ENCODE results near the gene GRIN3B.

The GRIN3B gene

DNA sequence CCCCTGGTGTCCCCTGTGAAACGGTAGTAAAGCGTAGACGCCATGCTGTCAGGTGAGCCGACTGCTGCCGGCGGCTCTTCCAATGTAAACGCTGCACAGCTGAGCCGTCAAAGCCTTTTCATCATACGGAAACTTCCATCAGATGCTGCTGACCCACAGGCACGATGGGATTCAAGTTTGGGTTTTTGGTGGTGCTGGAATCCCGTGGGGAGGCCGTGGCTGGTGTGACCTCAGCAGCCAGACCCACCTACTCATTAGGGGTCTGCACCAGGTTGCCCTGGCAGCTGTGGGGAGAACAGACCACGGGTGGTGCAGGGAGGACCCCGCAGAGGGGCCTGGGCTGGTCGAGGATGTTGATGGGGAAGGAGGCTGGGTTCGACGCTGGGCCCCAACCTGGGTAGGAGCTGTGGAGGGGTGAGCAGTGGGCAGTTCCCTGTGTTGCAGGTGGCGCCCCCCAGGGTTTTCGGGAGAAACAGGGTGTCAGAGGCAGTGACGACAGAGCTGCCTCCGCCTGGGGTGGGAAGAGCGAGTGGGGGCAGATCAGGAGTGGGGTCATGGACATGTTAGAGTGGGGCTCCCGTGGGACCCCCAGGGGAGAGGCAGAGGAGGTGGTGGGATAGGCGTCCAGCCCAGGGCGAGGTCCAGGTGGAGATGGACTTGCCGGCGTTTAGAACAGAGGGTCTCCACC lies 6.6 kb downstream of the GRIN3B start:
- Histone ChIP-seq H3K4me3 (ENCODE audit: low read depth, low read length) (no peak overlapping the region), H3K27me3 (ENCODE audit: control insufficient read depth, insufficient read depth, low read length) (no peaks in the 10 kb centered on the region), H3K9ac (ENCODE audit: low read depth, low read length) (no peak overlapping the region)

GRCh38 chr19:1007399-1008251 lies 7.4 kb downstream of the GRIN3B start:
- peaks cover 27% of the 10 kb centered on the region for H3K36me3 ChIP-seq (ENCODE audit: control insufficient read depth, insufficient read depth, low read length)
- no peaks in the 10 kb centered on the region for H3K4me1 ChIP-seq (ENCODE audit: control insufficient read depth, insufficient read depth, low read length)
- H3K9me3 ChIP-seq (ENCODE audit: control insufficient read depth, insufficient read depth, low read length) = no peaks in the 10 kb centered on the region
- no peaks in the 10 kb centered on the region for H3K27me3 ChIP-seq (ENCODE audit: control insufficient read depth, insufficient read depth, low read length)
- H3K9ac ChIP-seq (ENCODE audit: low read depth, low read length) = no peak overlapping the region
- no peak overlapping the region for H3K4me3 ChIP-seq (ENCODE audit: low read depth, low read length)

More for the DNA sequence above, 6.6 kb downstream of the GRIN3B start:
- Histone ChIP-seq H3K4me1 (ENCODE audit: control insufficient read depth, insufficient read depth, low read length) (no peaks in the 10 kb centered on the region), H3K36me3 (ENCODE audit: control insufficient read depth, insufficient read depth, low read length) (peaks cover 19% of the 10 kb centered on the region), H3K9me3 (ENCODE audit: control insufficient read depth, insufficient read depth, low read length) (no peaks in the 10 kb centered on the region)

GRCh38 chr19:1008268-1009040 lies 8.2 kb downstream of the GRIN3B start:
- Histone ChIP-seq H3K27me3 (ENCODE audit: control insufficient read depth, insufficient read depth, low read length) (no peaks in the 10 kb centered on the region), H3K4me1 (ENCODE audit: control insufficient read depth, insufficient read depth, low read length) (no peaks in the 10 kb centered on the region), H3K4me3 (ENCODE audit: low read depth, low read length) (no peak overlapping the region), H3K36me3 (ENCODE audit: control insufficient read depth, insufficient read depth, low read length) (peaks cover 32% of the 10 kb centered on the region), H3K9me3 (ENCODE audit: control insufficient read depth, insufficient read depth, low read length) (no peaks in the 10 kb centered on the region), H3K9ac (ENCODE audit: low read depth, low read length) (no peak overlapping the region)

GRCh38 chr19:1009041-1009980 lies 9.1 kb downstream of the GRIN3B start:
- H3K4me3 ChIP-seq (ENCODE audit: low read depth, low read length) = no peak overlapping the region
- H3K9me3 ChIP-seq (ENCODE audit: control insufficient read depth, insufficient read depth, low read length) = no peaks in the 10 kb centered on the region
- no peaks in the 10 kb centered on the region for H3K4me1 ChIP-seq (ENCODE audit: control insufficient read depth, insufficient read depth, low read length)
- H3K9ac ChIP-seq (ENCODE audit: low read depth, low read length) = no peak overlapping the region
- H3K36me3 ChIP-seq (ENCODE audit: control insufficient read depth, insufficient read depth, low read length) = peaks cover 41% of the 10 kb centered on the region
- no peaks in the 10 kb centered on the region for H3K27me3 ChIP-seq (ENCODE audit: control insufficient read depth, insufficient read depth, low read length)

GRCh38 chr19:1009981-1010538 lies 9.8 kb downstream of the GRIN3B start:
- no peak overlapping the region for H3K4me3 ChIP-seq (ENCODE audit: low read depth, low read length)
- no peaks in the 10 kb centered on the region for H3K27me3 ChIP-seq (ENCODE audit: control insufficient read depth, insufficient read depth, low read length)
- H3K4me1 ChIP-seq (ENCODE audit: control insufficient read depth, insufficient read depth, low read length) = no peaks in the 10 kb centered on the region
- no peaks in the 10 kb centered on the region for H3K9me3 ChIP-seq (ENCODE audit: control insufficient read depth, insufficient read depth, low read length)
- H3K9ac ChIP-seq (ENCODE audit: low read depth, low read length) = no peak overlapping the region
- peaks cover 42% of the 10 kb centered on the region for H3K36me3 ChIP-seq (ENCODE audit: control insufficient read depth, insufficient read depth, low read length)

GRCh38 chr19:1010586-1011510 lies 10.6 kb downstream of the GRIN3B start:
- no peak overlapping the region for H3K9ac ChIP-seq (ENCODE audit: low read depth, low read length)
- H3K27me3 ChIP-seq (ENCODE audit: control insufficient read depth, insufficient read depth, low read length) = no peaks in the 10 kb centered on the region
- H3K4me3 ChIP-seq (ENCODE audit: low read depth, low read length) = no peak overlapping the region
- no peaks in the 10 kb centered on the region for H3K4me1 ChIP-seq (ENCODE audit: control insufficient read depth, insufficient read depth, low read length)
- H3K9me3 ChIP-seq (ENCODE audit: control insufficient read depth, insufficient read depth, low read length) = no peaks in the 10 kb centered on the region
- peaks cover 43% of the 10 kb centered on the region for H3K36me3 ChIP-seq (ENCODE audit: control insufficient read depth, insufficient read depth, low read length)

GRCh38 chr19:1011831-1012333 lies 11.7 kb downstream of the GRIN3B start:
- H3K27me3 ChIP-seq (ENCODE audit: control insufficient read depth, insufficient read depth, low read length) = no peaks in the 10 kb centered on the region
- peaks cover 4% of the 10 kb centered on the region for H3K4me1 ChIP-seq (ENCODE audit: control insufficient read depth, insufficient read depth, low read length)
- no peak overlapping the region for H3K4me3 ChIP-seq (ENCODE audit: low read depth, low read length)
- no peak overlapping the region for H3K9ac ChIP-seq (ENCODE audit: low read depth, low read length)
- H3K9me3 ChIP-seq (ENCODE audit: control insufficient read depth, insufficient read depth, low read length) = no peaks in the 10 kb centered on the region
- H3K36me3 ChIP-seq (ENCODE audit: control insufficient read depth, insufficient read depth, low read length) = peaks cover 38% of the 10 kb centered on the region

DNA sequence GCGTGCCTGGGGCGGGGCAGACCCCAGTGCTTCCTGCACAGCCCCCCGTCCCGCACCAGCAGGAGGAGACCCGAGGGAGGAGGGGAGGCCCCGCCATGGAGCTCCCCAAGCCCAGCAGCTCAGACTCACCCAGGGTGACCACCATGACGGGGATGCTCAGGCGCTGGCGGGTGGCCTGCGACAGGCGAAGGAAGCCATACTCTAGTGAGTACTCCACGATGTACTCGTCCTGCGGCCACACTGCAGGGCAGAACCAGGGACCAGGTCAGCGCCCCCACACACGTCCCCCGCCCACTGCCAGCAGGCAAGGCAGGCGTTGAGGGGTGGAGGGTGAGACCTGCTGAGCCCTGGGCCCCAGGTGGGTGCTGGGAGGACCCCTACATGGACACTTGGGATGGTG lies 12.1 kb downstream of the GRIN3B start:
- H3K4me3 ChIP-seq (ENCODE audit: low read depth, low read length) = no peak overlapping the region
- H3K27me3 ChIP-seq (ENCODE audit: control insufficient read depth, insufficient read depth, low read length) = no peaks in the 10 kb centered on the region
- no peaks in the 10 kb centered on the region for H3K9me3 ChIP-seq (ENCODE audit: control insufficient read depth, insufficient read depth, low read length)
- peaks cover 5% of the 10 kb centered on the region for H3K4me1 ChIP-seq (ENCODE audit: control insufficient read depth, insufficient read depth, low read length)
- peaks cover 38% of the 10 kb centered on the region for H3K36me3 ChIP-seq (ENCODE audit: control insufficient read depth, insufficient read depth, low read length)
- no peak overlapping the region for H3K9ac ChIP-seq (ENCODE audit: low read depth, low read length)

GRCh38 chr19:1013218-1013617 lies 13.0 kb downstream of the GRIN3B start:
- no peak overlapping the region for H3K9ac ChIP-seq (ENCODE audit: low read depth, low read length)
- H3K4me1 ChIP-seq (ENCODE audit: control insufficient read depth, insufficient read depth, low read length) = peaks cover 5% of the 10 kb centered on the region
- H3K36me3 ChIP-seq (ENCODE audit: control insufficient read depth, insufficient read depth, low read length) = peaks cover 43% of the 10 kb centered on the region
- H3K9me3 ChIP-seq (ENCODE audit: control insufficient read depth, insufficient read depth, low read length) = no peaks in the 10 kb centered on the region
- no peak overlapping the region for H3K4me3 ChIP-seq (ENCODE audit: low read depth, low read length)
- H3K27me3 ChIP-seq (ENCODE audit: control insufficient read depth, insufficient read depth, low read length) = no peaks in the 10 kb centered on the region

All from iPS-15b (cell line).